GM19328 (cell line): ENCODE data around the gene TPSD1.
"Not testable (repeated sequence)": the region's sequence is repeated elsewhere in the genome, so short reads cannot be mapped to it uniquely, and the experiment has no call there.

Experiments
- ATAC-seq: cut with Tn5 transposase; IDR thresholded peaks from one replicate; pipeline ENCODE4 v1.9.1; 2021; ENCODE audit warnings: mild to moderate bottlenecking, moderate library complexity; ENCODE audit not compliant: unreplicated experiment

TPSD1 gene

GRCh38 chr16:1279945-1280589 is 24.2 kb downstream of the TPSD1 start:
- no peak for ATAC-seq

- no peak for ATAC-seq
These were observed 24.9 kb downstream of the TPSD1 start for GRCh38 chr16:1280783-1281182.

- ATAC-seq: no peak
These were observed 25.6 kb downstream of the TPSD1 start for GRCh38 chr16:1281517-1281916.

GRCh38 chr16:1282324-1282973 is 26.6 kb downstream of the TPSD1 start:
- no peak for ATAC-seq

GRCh38 chr16:1283296-1283695 is 27.4 kb downstream of the TPSD1 start:
- no peak for ATAC-seq

GRCh38 chr16:1283996-1284616 is 28.2 kb downstream of the TPSD1 start:
- no peak for ATAC-seq

- ATAC-seq: no peak
These were observed 30.0 kb downstream of the TPSD1 start for GRCh38 chr16:1285669-1286512.

- no peak for ATAC-seq
These were observed 30.7 kb downstream of the TPSD1 start for GRCh38 chr16:1286513-1287094.

- no peak for ATAC-seq
These were observed 32.3 kb downstream of the TPSD1 start for GRCh38 chr16:1287982-1288670.

GRCh38 chr16:1288813-1289476 is 33.1 kb downstream of the TPSD1 start:
- ATAC-seq: no peak

GRCh38 chr16:1289477-1289866 is 33.6 kb downstream of the TPSD1 start:
- ATAC-seq: no peak

GRCh38 chr16:1290063-1290501 is 34.2 kb downstream of the TPSD1 start:
- no peak for ATAC-seq

GRCh38 chr16:1290860-1291575 is 35.1 kb downstream of the TPSD1 start:
- ATAC-seq: no peak

GRCh38 chr16:1291576-1291974 is 35.7 kb downstream of the TPSD1 start:
- no peak for ATAC-seq

- not testable (repeated sequence) for ATAC-seq
These were observed 36.3 kb downstream of the TPSD1 start for GRCh38 chr16:1292208-1292607.

GRCh38 chr16:1292808-1293207 is 36.9 kb downstream of the TPSD1 start:
- ATAC-seq: not testable (repeated sequence)

GRCh38 chr16:1293921-1294656 is 38.2 kb downstream of the TPSD1 start:
- no peak for ATAC-seq

- ATAC-seq: no peak
These were observed 39.6 kb downstream of the TPSD1 start for GRCh38 chr16:1295465-1295864.

GRCh38 chr16:1296688-1297017 is 40.8 kb downstream of the TPSD1 start:
- ATAC-seq: not testable (repeated sequence)
